Liver (tissue), 9 donors: Measurements from ENCODE around the gene AHDC1. TPM values are rescaled to one million over a fixed set of nuclear protein-coding genes. Genes with fewer than 3 reads are reported as not detected.

Source experiments
- DNase-seq: peaks from one replicate; pipeline ENCODE4 v3.0.0-alpha.2; 2017; ENCODE audit warnings: low spot score
- H3K27ac ChIP-seq, 2 donors: one replicate each; pipeline ENCODE4 v1.7.0; 2013; ENCODE audit warnings: inconsistent platforms in 2 of 2, low read length in 2 of 2, control low read depth in 1 of 2, low read depth in 1 of 2, mild to moderate bottlenecking in 1 of 2
- H3K27me3 ChIP-seq, 4 donors: one replicate each; pipeline versions ENCODE4 v1.6.1 to v1.7.0; 2013; ENCODE audit warnings: low read length in 3 of 4, inconsistent platforms in 1 of 4, mild to moderate bottlenecking in 1 of 4, moderate library complexity in 1 of 4; ENCODE audit not compliant: control insufficient read depth in 4 of 4, insufficient read depth in 4 of 4
- H3K36me3 ChIP-seq, 4 donors: one replicate each; pipeline versions ENCODE4 v1.6.1 to v1.7.0; 2013; ENCODE audit warnings: low read length in 3 of 4, mild to moderate bottlenecking in 3 of 4, low read depth in 1 of 4, moderate library complexity in 1 of 4; ENCODE audit not compliant: control insufficient read depth in 4 of 4, insufficient read depth in 3 of 4
- H3K4me1 ChIP-seq, 4 donors: one replicate each; pipeline versions ENCODE4 v1.6.1 to v1.7.0; 2013; ENCODE audit warnings: low read length in 3 of 4, mild to moderate bottlenecking in 3 of 4, moderate library complexity in 1 of 4; ENCODE audit not compliant: control insufficient read depth in 4 of 4, insufficient read depth in 4 of 4
- H3K4me3 ChIP-seq, 3 donors: one replicate each; pipeline versions ENCODE4 v1.6.1 to v1.7.0; 2013; ENCODE audit warnings: low read length in 3 of 3, control low read depth in 1 of 3, low read depth in 1 of 3, mild to moderate bottlenecking in 1 of 3
- H3K9ac ChIP-seq, 2 donors: one replicate each; pipeline ENCODE4 v1.7.0; 2013; ENCODE audit warnings: low read length in 2 of 2, mild to moderate bottlenecking in 2 of 2, moderate library complexity in 2 of 2, control low read depth in 1 of 2, low read depth in 1 of 2
- H3K9me3 ChIP-seq, 4 donors: one replicate each; pipeline versions ENCODE4 v1.6.1 to v1.7.0; 2013; ENCODE audit warnings: low read length in 3 of 4; ENCODE audit not compliant: control insufficient read depth in 4 of 4
- ATF3 ChIP-seq: IDR thresholded peaks from 2 replicates; pipeline ENCODE4 v1.6.1; 2016; ENCODE audit warnings: antibody characterized with exemption
- EGR1 ChIP-seq, 2 donors: IDR thresholded peaks; 2 replicates each; pipeline ENCODE4 v1.6.1; 2016 to 2018; ENCODE audit warnings: antibody characterized with exemption in 2 of 2, low read depth in 2 of 2
- FOXA1 ChIP-seq: IDR thresholded peaks from 2 replicates; pipeline ENCODE4 v1.6.1; 2016; ENCODE audit warnings: antibody characterized with exemption
- FOXA2 ChIP-seq: IDR thresholded peaks from 2 replicates; pipeline ENCODE4 v1.6.1; 2016; ENCODE audit warnings: antibody characterized with exemption
- GABPA ChIP-seq, 2 donors: IDR thresholded peaks in 1 of 2; conservative IDR thresholded peaks in 1 of 2; 2 replicates each; pipeline ENCODE4 v1.6.1; 2016; ENCODE audit warnings: antibody characterized with exemption in 2 of 2, mild to moderate bottlenecking in 1 of 2, moderate library complexity in 1 of 2
- HNF4A ChIP-seq, 2 donors: conservative IDR thresholded peaks; 2 replicates each; pipeline ENCODE4 v1.6.1; 2016; ENCODE audit warnings: antibody characterized with exemption in 2 of 2, mild to moderate bottlenecking in 2 of 2
- HNF4G ChIP-seq: IDR thresholded peaks from 2 replicates; pipeline ENCODE4 v1.6.1; 2016; ENCODE audit warnings: antibody characterized with exemption
- JUND ChIP-seq, 2 donors: IDR thresholded peaks; 2 replicates each; pipeline ENCODE4 v1.6.1; 2016; ENCODE audit warnings: antibody characterized with exemption in 2 of 2
- RAD21 ChIP-seq, 2 donors: IDR thresholded peaks; 2 replicates each; pipeline ENCODE4 v1.6.1; 2016; ENCODE audit warnings: antibody characterized with exemption in 2 of 2, mild to moderate bottlenecking in 2 of 2
- RXRA ChIP-seq, 2 donors: IDR thresholded peaks; 2 replicates each; pipeline ENCODE4 v1.6.1; 2017 to 2018; ENCODE audit warnings: antibody characterized with exemption in 2 of 2, mild to moderate bottlenecking in 1 of 2
- SP1 ChIP-seq: IDR thresholded peaks from 2 replicates; pipeline ENCODE4 v1.6.1; 2018; ENCODE audit warnings: antibody characterized with exemption, mild to moderate bottlenecking
- TAF1 ChIP-seq: conservative IDR thresholded peaks from 2 replicates; pipeline ENCODE4 v1.6.1; 2016; ENCODE audit warnings: antibody characterized with exemption, mild to moderate bottlenecking
- YY1 ChIP-seq: IDR thresholded peaks from 2 replicates; pipeline ENCODE4 v1.6.1; 2016; ENCODE audit warnings: antibody characterized with exemption, mild to moderate bottlenecking
- WGBS: extraction: QIAGEN DNeasy Blood & Tissue Kit; methylation state at CpG from one replicate; pipeline ENCODE4 v1.1.7; 2013; 5-methylcytosine and 5-hydroxymethylcytosine counted together
- polyA plus RNA-seq, 2 donors: library from polyadenylated mRNA; stranded (reverse) in 1 of 2; unstranded in 1 of 2; fragments of 200-250 nt in 1 of 2; fragments of >200 nt in 1 of 2; fragmentation: Nextera tagmentation in 1 of 2; extraction: Ambion mirVana in 1 of 2; gene quantifications; one replicate each; pipeline versions ENCODE4 v1.2.1 to v1.2.3, GENCODE V29; 2013 to 2015
- total RNA-seq, 2 donors: library from RNA; depleted of rRNA; stranded (reverse); fragments of >200 nt; gene quantifications; one replicate each; pipeline ENCODE4 v1.2.3, GENCODE V29; 2014
- TF ChIP-seq, protein P1 (sequence below): IDR thresholded peaks from 2 replicates; pipeline ENCODE4 v1.6.1; 2016; ENCODE audit warnings: antibody characterized with exemption, mild to moderate bottlenecking
- TF ChIP-seq, protein P2 (sequence below): IDR thresholded peaks from 2 replicates; pipeline ENCODE4 v1.6.1; 2016; ENCODE audit warnings: antibody characterized with exemption
- donor health status: healthy.
- donor health status: healthy.
- donor health status: healthy.
- donor health status: healthy.
- donor health status: healthy.

Gene AHDC1
- total and polyA plus RNA-seq, 4 donors = 2.4 to 6.5 (median 5.5) TPM

DNA sequence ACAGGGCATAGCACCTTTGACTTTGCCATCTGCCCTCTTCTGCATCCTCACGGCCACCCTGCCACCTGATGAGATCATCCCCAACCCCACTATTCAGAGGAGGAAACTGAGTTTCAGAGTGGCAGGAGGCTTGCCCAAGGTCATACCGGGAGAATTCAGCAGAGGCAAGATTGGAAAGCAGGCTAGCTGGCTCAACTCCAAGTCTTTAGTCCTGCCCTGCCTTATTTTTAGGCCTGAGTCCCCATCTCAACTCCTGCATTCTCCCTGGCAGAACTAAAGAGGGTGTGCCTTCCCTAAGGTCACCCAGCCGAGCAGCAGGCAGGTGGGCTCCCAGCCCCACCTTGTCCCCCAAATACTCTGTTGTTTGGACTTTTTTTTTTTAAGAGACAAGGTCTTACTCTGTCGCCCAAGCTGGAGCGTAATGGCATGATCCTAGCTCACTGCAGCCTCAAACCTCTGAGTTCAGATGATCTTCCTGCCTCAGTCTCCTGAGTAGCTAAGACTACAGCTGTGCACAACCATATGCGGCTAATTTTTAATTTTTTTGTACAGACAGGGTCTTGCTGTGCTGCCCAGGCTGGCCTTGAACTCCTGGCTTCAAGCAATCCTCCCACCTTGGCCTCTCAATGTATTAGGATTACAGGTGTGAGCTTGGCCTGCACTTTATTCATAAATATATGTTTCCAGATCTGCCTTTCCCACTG, 44.8 kb upstream of the AHDC1 start:
- TF ChIP-seq RAD21 (IDR thresholded peaks at IDR 0.05) (no peak), SP1 (no peak), HNF4A (conservative IDR thresholded peaks at IDR 0.05) (no peak), FOXA1 (no peak), HNF4G (no peak), ATF3 (no peak), FOXA2 (no peak)
- TF ChIP-seq, protein P1, sequence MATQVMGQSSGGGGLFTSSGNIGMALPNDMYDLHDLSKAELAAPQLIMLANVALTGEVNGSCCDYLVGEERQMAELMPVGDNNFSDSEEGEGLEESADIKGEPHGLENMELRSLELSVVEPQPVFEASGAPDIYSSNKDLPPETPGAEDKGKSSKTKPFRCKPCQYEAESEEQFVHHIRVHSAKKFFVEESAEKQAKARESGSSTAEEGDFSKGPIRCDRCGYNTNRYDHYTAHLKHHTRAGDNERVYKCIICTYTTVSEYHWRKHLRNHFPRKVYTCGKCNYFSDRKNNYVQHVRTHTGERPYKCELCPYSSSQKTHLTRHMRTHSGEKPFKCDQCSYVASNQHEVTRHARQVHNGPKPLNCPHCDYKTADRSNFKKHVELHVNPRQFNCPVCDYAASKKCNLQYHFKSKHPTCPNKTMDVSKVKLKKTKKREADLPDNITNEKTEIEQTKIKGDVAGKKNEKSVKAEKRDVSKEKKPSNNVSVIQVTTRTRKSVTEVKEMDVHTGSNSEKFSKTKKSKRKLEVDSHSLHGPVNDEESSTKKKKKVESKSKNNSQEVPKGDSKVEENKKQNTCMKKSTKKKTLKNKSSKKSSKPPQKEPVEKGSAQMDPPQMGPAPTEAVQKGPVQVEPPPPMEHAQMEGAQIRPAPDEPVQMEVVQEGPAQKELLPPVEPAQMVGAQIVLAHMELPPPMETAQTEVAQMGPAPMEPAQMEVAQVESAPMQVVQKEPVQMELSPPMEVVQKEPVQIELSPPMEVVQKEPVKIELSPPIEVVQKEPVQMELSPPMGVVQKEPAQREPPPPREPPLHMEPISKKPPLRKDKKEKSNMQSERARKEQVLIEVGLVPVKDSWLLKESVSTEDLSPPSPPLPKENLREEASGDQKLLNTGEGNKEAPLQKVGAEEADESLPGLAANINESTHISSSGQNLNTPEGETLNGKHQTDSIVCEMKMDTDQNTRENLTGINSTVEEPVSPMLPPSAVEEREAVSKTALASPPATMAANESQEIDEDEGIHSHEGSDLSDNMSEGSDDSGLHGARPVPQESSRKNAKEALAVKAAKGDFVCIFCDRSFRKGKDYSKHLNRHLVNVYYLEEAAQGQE = no peak
- TF ChIP-seq, protein P2, sequence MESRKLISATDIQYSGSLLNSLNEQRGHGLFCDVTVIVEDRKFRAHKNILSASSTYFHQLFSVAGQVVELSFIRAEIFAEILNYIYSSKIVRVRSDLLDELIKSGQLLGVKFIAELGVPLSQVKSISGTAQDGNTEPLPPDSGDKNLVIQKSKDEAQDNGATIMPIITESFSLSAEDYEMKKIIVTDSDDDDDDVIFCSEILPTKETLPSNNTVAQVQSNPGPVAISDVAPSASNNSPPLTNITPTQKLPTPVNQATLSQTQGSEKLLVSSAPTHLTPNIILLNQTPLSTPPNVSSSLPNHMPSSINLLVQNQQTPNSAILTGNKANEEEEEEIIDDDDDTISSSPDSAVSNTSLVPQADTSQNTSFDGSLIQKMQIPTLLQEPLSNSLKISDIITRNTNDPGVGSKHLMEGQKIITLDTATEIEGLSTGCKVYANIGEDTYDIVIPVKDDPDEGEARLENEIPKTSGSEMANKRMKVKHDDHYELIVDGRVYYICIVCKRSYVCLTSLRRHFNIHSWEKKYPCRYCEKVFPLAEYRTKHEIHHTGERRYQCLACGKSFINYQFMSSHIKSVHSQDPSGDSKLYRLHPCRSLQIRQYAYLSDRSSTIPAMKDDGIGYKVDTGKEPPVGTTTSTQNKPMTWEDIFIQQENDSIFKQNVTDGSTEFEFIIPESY = no peak
- no peaks in the 10 kb centered on the region for H3K4me1 ChIP-seq
- H3K9me3 ChIP-seq = no peaks in the 10 kb centered on the region
- no peaks in the 10 kb centered on the region for H3K36me3 ChIP-seq
- H3K4me3 ChIP-seq = no peak overlapping the region
- H3K27ac ChIP-seq = no peak overlapping the region
- H3K27me3 ChIP-seq = no peaks in the 10 kb centered on the region
- DNase-seq = no peak
- 77% methylated on average over 6 of the region's 6 CpGs for WGBS
- H3K9ac ChIP-seq = no peak overlapping the region

DNA sequence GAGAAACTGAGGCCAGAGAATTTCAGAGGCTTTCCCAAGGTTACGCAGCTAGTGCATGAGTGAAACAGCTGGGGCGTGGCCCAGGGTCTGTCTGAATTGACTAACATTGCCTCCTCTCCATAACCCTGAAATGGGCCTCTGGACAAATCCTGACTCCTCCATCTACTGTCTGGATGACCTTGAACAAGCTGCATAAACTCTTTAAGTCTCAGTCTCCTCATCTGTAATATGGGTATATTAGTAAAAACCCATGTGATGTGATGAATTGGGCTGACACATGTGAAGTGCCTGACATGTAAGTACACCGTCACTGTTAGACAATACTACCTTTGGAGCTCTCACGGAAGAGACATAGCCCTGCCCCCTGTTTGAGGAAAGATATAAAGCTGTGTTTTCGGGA, 43.4 kb upstream of the AHDC1 start:
- H3K27me3 ChIP-seq = no peaks in the 10 kb centered on the region
- no peak overlapping the region for H3K9ac ChIP-seq
- 96% methylated on average over 5 of the region's 5 CpGs for WGBS
- DNase-seq = no peak
- no peaks in the 10 kb centered on the region for H3K9me3 ChIP-seq
- no peak overlapping the region for H3K4me3 ChIP-seq
- TF ChIP-seq RAD21 (IDR thresholded peaks at IDR 0.05) = no peak
- no peak for TF ChIP-seq TAF1
- TF ChIP-seq RXRA (IDR thresholded peaks at IDR 0.05) = no peak
- no peak for TF ChIP-seq FOXA1
- no peak for TF ChIP-seq SP1
- no peak for TF ChIP-seq GABPA (IDR thresholded peaks at IDR 0.05 in 1 of 2, conservative IDR thresholded peaks at IDR 0.05 in 1 of 2)
- no peak for TF ChIP-seq YY1
- TF ChIP-seq JUND (IDR thresholded peaks at IDR 0.05) = no peak
- no peak for TF ChIP-seq EGR1 (IDR thresholded peaks at IDR 0.05; ENCODE audit: low read depth in 2 of 2)
- H3K36me3 ChIP-seq = no peaks in the 10 kb centered on the region
- H3K27ac ChIP-seq = no peak overlapping the region
- no peaks in the 10 kb centered on the region for H3K4me1 ChIP-seq
